Ishikawa (cell line): ENCODE results near the gene EEA1.

Experiments
- CEBPB ChIP-seq: IDR thresholded peaks from 2 replicates; pipeline ENCODE4 v1.6.1; 2012
- CREB1 ChIP-seq: IDR thresholded peaks from 2 replicates; pipeline ENCODE4 v1.6.1; 2012; ENCODE audit warnings: low read depth
- EP300 ChIP-seq: IDR thresholded peaks from 2 replicates; pipeline ENCODE4 v1.6.1; 2012; ENCODE audit warnings: borderline replicate concordance
- FOXM1 ChIP-seq: IDR thresholded peaks from 2 replicates; pipeline ENCODE4 v1.6.1; 2012; ENCODE audit warnings: low read depth, borderline replicate concordance
- NFIC ChIP-seq: IDR thresholded peaks from 2 replicates; pipeline ENCODE4 v1.6.1; 2012
- RAD21 ChIP-seq: IDR thresholded peaks from 2 replicates; pipeline ENCODE4 v1.6.1; 2012; ENCODE audit warnings: low read depth
- TAF1 ChIP-seq: IDR thresholded peaks from 2 replicates; pipeline ENCODE4 v1.6.1; 2012; ENCODE audit warnings: low read depth, mild to moderate bottlenecking
- TCF12 ChIP-seq: IDR thresholded peaks from 2 replicates; pipeline ENCODE4 v1.6.1; 2012; ENCODE audit warnings: low read depth
- TEAD4 ChIP-seq: IDR thresholded peaks from 2 replicates; pipeline ENCODE4 v1.6.1; 2012
- USF1 ChIP-seq: IDR thresholded peaks from 2 replicates; pipeline ENCODE4 v1.6.1; 2012
- YY1 ChIP-seq: IDR thresholded peaks from 2 replicates; pipeline ENCODE4 v1.6.1; 2012; ENCODE audit warnings: low read depth
- TF ChIP-seq, protein P1 (sequence below): IDR thresholded peaks from 2 replicates; pipeline ENCODE4 v1.6.1; 2012

DNA sequence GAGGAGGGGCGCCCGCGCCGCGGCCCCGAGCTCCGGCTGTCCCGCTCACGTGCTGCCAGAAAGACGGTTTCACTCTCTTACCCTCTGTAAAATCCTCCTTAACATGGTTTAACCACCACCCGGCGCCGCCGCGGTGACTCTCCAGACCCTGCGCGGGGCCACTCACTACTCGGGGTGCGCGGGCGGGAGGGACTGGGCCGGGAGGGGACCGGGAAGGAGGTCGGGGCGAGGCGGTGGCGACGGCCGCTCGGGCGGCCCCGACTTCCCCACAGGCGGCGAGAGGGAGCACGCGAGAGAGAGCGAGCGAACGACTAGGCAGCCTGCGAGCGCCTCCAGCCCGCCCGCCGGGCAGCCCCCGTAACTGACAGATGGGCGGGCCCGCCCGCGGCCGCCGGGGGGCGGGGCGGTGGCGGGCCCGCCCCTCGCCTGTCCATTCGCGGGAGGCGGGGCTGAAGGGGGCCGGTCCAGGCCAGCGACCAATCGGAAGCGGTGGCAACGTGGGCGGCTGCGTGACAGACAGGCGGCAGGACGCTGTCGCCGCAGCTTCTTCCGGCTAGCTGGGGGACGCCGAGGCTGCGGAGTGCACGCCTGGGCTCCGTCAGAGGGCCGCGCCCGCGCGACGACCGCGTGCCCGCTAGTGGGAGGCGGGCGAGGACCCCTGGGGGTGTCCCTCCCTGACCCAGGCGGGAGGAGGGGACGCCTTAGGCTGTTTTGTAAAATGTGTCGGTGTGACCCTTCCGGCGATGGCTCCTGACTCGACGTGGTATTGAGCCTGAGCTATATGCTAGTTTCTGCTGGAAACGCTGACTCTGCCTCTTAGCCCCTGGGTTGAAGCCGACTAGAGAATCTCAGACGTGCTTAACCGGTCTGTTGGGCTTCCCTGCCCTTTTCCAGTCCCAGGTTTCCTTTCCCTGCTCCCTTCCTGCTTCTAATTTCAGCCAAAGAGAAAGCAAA lies at the start of gene EEA1:
- TF ChIP-seq RAD21 (peak; percentile 15; the same call in 1 of the 2 replicates), EP300 (peak; percentile 8; the same call in 1 of the 2 replicates), CEBPB (no peak), TEAD4 (no peak), TAF1 (peak; percentile 68), CREB1 (peak; percentile 63), USF1 (no peak), FOXM1 (no peak), TCF12 (peak; percentile 54), NFIC (peak; percentile 5; the same call in 1 of the 2 replicates), YY1 (0 out of 2 replicates have a peak, but pooled peaks have one; percentile 28)
- TF ChIP-seq, protein P1, sequence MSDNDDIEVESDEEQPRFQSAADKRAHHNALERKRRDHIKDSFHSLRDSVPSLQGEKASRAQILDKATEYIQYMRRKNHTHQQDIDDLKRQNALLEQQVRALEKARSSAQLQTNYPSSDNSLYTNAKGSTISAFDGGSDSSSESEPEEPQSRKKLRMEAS, result peak; percentile 99
